HG03280 (cell line): ENCODE results near the gene CLCN1.

Source experiments
- ATAC-seq: cut with Tn5 transposase; IDR thresholded peaks from one replicate; pipeline ENCODE4 v1.9.1; 2021; ENCODE audit warnings: mild to moderate bottlenecking, moderate library complexity; ENCODE audit not compliant: unreplicated experiment

Gene CLCN1

GRCh38 chr7:143395187-143396149 lies 79.6 kb downstream of the CLCN1 start:
- ATAC-seq, result no peak

- ATAC-seq, result no peak
Measured at GRCh38 chr7:143396182-143396581, 80.3 kb downstream of the CLCN1 start.

GRCh38 chr7:143396625-143397556 lies 81.0 kb downstream of the CLCN1 start:
- ATAC-seq, result no peak

GRCh38 chr7:143397710-143398530 lies 82.0 kb downstream of the CLCN1 start:
- ATAC-seq, result no peak

GRCh38 chr7:143398616-143399015 lies 82.7 kb downstream of the CLCN1 start:
- ATAC-seq, result no peak

- ATAC-seq, result no peak
Measured at GRCh38 chr7:143399151-143399550, 83.2 kb downstream of the CLCN1 start.

- ATAC-seq, result no peak
Measured at GRCh38 chr7:143399642-143400041, 83.7 kb downstream of the CLCN1 start.

- no peak for ATAC-seq
Measured at GRCh38 chr7:143401265-143401664, 85.4 kb downstream of the CLCN1 start.
